ENCODE measurements around the gene CENPN. TPM values are rescaled to one million over a fixed set of nuclear protein-coding genes. Genes with fewer than 3 reads are reported as not detected.

CENPN gene
- total RNA-seq, 1 experiment from 2014 or later, result 45.9 TPM

DNA sequence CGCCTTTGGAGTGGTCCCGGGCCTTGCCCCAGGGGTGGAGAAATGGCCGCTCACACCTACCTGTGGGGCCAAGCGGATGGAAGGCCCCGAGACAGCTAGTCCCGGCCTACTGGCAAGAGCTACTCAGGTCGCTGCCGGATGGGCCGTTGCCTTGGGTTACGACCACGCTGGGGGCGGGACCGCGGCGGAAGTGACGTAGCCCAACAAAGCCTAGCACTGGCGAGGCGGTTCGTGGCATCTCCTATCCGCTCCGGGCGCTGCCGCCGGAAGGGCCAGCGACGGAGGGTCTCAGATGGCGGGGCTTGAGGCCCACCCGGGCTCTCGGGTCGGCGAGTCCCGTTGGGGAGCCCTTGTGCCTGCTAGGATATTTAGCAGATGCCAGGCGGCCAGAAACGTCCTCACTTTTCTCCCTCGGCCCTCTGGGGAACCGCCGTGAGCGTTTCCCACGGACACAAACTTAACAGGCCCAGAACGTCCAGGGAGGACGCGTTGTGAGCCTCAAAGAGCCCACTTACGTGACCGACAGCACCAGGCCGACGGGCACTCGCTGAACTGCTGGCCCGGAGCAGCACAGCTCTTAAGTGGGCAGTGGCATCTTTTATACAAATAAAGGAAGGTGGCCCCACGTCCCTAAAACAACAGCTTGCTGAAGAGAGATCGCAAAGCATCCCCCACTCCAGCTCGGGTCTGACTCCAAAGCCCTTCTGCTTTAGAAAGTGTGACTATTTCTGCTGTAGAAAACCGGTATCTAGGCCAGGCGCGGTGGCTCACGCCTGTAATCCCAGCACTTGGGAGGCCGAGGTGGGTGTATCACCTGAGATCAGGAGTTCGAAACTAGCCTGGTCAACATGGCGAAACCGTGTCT, 70.3 kb downstream of the CENPN start, which contains the start of gene C16orf46:
C16orf46 (minus strand) TSS at position 163 of the 865 bp plus-strand sequence. CDS start 13,283 bp downstream, outside the sequence.
- peak; percentile 96 for DNase-seq (ENCODE audit: low spot score)

DNA sequence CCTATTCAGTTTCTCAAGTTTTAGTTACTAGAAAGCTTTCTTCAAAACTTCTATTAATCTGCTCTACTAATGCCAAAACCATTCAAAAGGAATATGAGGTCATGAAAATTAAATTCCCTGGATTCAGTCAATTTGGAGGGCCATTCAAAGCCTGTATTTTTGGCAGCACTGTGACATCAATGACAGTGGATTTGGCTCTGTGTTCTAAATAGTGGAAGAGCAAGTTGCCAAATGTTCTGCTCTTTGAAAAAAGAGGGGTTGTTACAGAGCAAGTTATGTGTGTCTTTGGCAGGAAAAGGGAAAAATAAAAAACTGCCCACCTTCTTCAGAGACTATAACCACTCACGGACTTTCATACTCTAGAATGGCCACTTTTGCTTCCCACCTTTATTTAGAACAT, 73.2 kb downstream of the CENPN start:
- DNase-seq (ENCODE audit: low spot score), result no peak

DNA sequence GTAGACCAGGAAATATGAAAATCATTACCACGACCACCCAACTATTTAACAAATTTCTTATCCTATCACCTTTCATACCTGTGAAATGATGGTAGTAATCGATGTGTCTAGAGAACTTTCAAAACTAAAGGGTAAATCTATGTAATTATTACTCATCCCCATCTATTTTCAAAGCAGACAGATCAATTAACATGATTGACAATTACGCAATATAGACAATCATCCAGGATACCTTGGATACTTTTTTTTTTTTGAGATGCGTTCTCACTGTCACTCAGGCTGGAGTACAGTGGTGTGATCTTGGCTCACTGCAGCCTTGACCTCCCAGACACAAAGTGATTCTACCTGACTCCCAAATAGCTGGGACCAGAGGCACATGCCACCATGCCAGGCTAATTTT, 74.0 kb downstream of the CENPN start:
- DNase-seq (ENCODE audit: low spot score), result no peak

Small RNA genes within 50 kb of the gene (small RNA-seq; reads per million reads assigned to genes)
- not detected for gene AC092718.3

Other genes starting within 250 kb of the CENPN start
- gene CDYL2, start 202.6 kb upstream of the CENPN start, total RNA-seq (2014; rRNA removed; shearing (Covaris generic)), result 0.68 and 1.1 TPM in 2 replicates
- 57.7 and 87.8 TPM in 2 replicates for gene CMC2, start 329 bp upstream of the CENPN start, total RNA-seq (2014; rRNA removed; shearing (Covaris generic))
- gene ATMIN, start 28.6 kb downstream of the CENPN start, total RNA-seq (2014; rRNA removed; shearing (Covaris generic)), result 16.8 and 19.3 TPM in 2 replicates
- 2.4 TPM in 1 of 2 replicates, not detected in the other for gene C16orf46, start 70.0 kb downstream of the CENPN start, total RNA-seq (2014; rRNA removed; shearing (Covaris generic))
- 30.8 and 35.2 TPM in 2 replicates for gene GCSH, start 89.2 kb downstream of the CENPN start, total RNA-seq (2014; rRNA removed; shearing (Covaris generic))
- 0.60 and 0.79 TPM in 2 replicates for gene BCO1, start 231.5 kb downstream of the CENPN start, total RNA-seq (2014; rRNA removed; shearing (Covaris generic))

Measured in HT-29 (cell line).